Uterus (tissue), 2 donors: Measurements from ENCODE around the gene LSAMP.

ENCODE experiments used
- CTCF ChIP-seq, 4 experiments: fragments of 200-600 bp in 2 of 4; fragments of 450-650 bp in 2 of 4; sonication (generic) in 2 of 4; IDR thresholded peaks; one replicate each; pipeline ENCODE4 v1.5.1; 2016 to 2019; ENCODE audit warnings: antibody characterized with exemption in 4 of 4, mild to moderate bottlenecking in 2 of 4, moderate library complexity in 1 of 4
- POLR2A ChIP-seq, 2 donors: fragments of 450-650 bp; IDR thresholded peaks; one replicate each; pipeline ENCODE4 v1.6.1; 2016; ENCODE audit warnings: antibody characterized with exemption in 2 of 2, mild to moderate bottlenecking in 1 of 2, moderate library complexity in 1 of 2

GRCh38 chr3:116354382-116354781 lies 90.9 kb downstream of the LSAMP start:
- no peak for TF ChIP-seq CTCF (IDR thresholded peaks at IDR 0.05)
- no peak for TF ChIP-seq POLR2A (IDR thresholded peaks at IDR 0.05)
